ENCODE results near the gene DDC.

The DDC gene

GRCh38 chr7:50409856-50410745 lies 155.1 kb downstream of the DDC start:
- peak; percentile 64 for DNase-seq (ENCODE audit: low read depth, low spot score)
- H3K4me3 ChIP-seq (ENCODE audit: low read length) = no peak overlapping the region

All from Jurkat, Clone E6-1 (cell line).